Sigmoid colon (tissue), 4 donors: ENCODE results near the gene CSTPP1.

ENCODE experiments used
- EP300 ChIP-seq, 4 donors: sonication (generic); formaldehyde crosslinking; IDR thresholded peaks; one replicate each; pipeline ENCODE4 v1.6.1; 2017; ENCODE audit warnings: antibody characterized with exemption in 4 of 4
- POLR2A ChIP-seq, 2 donors: fragments of 450-650 bp; IDR thresholded peaks; one replicate each; pipeline ENCODE4 v1.6.1; 2016; ENCODE audit warnings: antibody characterized with exemption in 2 of 2, mild to moderate bottlenecking in 2 of 2, moderate library complexity in 2 of 2
- POLR2AphosphoS5 ChIP-seq, 4 donors: sonication (generic); formaldehyde crosslinking; IDR thresholded peaks; one replicate each; pipeline ENCODE4 v1.6.1; 2017; ENCODE audit warnings: antibody characterized with exemption in 4 of 4
- TF ChIP-seq, protein P1 (sequence below), 4 experiments: fragments of 450-650 bp in 3 of 4; fragments of 200-600 bp in 1 of 4; IDR thresholded peaks; one replicate each; pipeline ENCODE4 v1.5.1; 2016 to 2019; ENCODE audit warnings: antibody characterized with exemption in 4 of 4, mild to moderate bottlenecking in 3 of 4, moderate library complexity in 2 of 4

DNA sequence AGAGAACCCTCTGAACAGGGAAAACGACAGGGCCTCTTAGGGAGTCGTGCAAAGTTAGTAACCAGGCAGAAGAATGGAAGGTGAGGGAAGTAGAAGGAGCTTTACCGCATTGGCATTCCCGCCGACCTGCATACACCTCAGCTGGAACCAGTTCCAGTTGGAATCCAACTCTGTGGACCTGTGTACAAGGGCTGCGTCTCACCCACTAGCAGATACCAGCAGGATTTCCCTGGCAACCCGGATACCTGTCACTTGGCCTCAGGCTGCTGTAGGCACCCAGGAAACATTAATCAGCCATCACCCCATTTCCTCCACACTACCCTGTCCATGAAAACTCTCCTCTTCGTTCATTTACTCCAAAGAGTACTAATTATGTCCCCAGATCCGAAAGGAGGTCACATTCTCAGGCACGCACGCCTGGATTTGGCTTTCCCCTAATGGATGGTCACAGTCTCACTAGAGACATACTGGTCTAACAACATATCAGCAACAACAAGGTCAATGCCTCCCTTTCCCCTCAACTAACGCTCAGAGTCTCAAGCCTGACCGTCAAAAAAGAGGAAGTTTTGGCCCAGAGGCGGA is 239.3 kb downstream of the CSTPP1 start:
- TF ChIP-seq, protein P1, sequence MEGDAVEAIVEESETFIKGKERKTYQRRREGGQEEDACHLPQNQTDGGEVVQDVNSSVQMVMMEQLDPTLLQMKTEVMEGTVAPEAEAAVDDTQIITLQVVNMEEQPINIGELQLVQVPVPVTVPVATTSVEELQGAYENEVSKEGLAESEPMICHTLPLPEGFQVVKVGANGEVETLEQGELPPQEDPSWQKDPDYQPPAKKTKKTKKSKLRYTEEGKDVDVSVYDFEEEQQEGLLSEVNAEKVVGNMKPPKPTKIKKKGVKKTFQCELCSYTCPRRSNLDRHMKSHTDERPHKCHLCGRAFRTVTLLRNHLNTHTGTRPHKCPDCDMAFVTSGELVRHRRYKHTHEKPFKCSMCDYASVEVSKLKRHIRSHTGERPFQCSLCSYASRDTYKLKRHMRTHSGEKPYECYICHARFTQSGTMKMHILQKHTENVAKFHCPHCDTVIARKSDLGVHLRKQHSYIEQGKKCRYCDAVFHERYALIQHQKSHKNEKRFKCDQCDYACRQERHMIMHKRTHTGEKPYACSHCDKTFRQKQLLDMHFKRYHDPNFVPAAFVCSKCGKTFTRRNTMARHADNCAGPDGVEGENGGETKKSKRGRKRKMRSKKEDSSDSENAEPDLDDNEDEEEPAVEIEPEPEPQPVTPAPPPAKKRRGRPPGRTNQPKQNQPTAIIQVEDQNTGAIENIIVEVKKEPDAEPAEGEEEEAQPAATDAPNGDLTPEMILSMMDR (IDR thresholded peaks at IDR 0.05): no peak
- TF ChIP-seq POLR2A (IDR thresholded peaks at IDR 0.05) (no peak), POLR2AphosphoS5 (IDR thresholded peaks at IDR 0.05) (no peak), EP300 (IDR thresholded peaks at IDR 0.05) (no peak)
